Upper lobe of left lung (tissue), 6 donors: ENCODE results near the gene PALLD. TPM values are rescaled to one million over a fixed set of nuclear protein-coding genes. Genes with fewer than 3 reads are reported as not detected.
"Not testable (repeated sequence)": the region's sequence is repeated elsewhere in the genome, so short reads cannot be mapped to it uniquely, and the experiment has no call there.

Source experiments
- ATAC-seq, 2 donors: fragments of 200-7000 bp; cut with Tn5 transposase; one replicate each; pipeline ENCODE4 v1.9.1; 2022; ENCODE audit warnings: mild to moderate bottlenecking in 2 of 2, moderate library complexity in 2 of 2; ENCODE audit not compliant: low FRiP score in 2 of 2
- DNase-seq, 2 donors: peaks; one replicate each; pipeline ENCODE4 v3.0.0-alpha.2; 2019 to 2020
- H3K27ac ChIP-seq, 4 donors: fragments of 200-600 bp; sonication (generic); one replicate each; pipeline ENCODE4 v1.5.1; 2016 to 2019
- H3K27me3 ChIP-seq, 4 donors: fragments of 200-600 bp; sonication (generic); one replicate each; pipeline ENCODE4 v1.5.1; 2017 to 2019
- H3K36me3 ChIP-seq, 4 donors: fragments of 200-600 bp; sonication (generic); one replicate each; pipeline ENCODE4 v1.5.1; 2016 to 2019
- H3K4me1 ChIP-seq, 4 donors: fragments of 200-600 bp; sonication (generic); one replicate each; pipeline ENCODE4 v1.5.1; 2018 to 2019
- H3K4me3 ChIP-seq, 4 donors: fragments of 200-600 bp; sonication (generic); one replicate each; pipeline ENCODE4 v1.5.1; 2017 to 2019; ENCODE audit warnings: mild to moderate bottlenecking in 2 of 4, moderate library complexity in 1 of 4
- H3K9me3 ChIP-seq, 4 donors: fragments of 200-600 bp; sonication (generic); one replicate each; pipeline ENCODE4 v1.5.1; 2018 to 2019
- EP300 ChIP-seq, 4 donors: sonication (generic); formaldehyde crosslinking; IDR thresholded peaks; one replicate each; pipeline ENCODE4 v1.5.1; 2017; ENCODE audit warnings: antibody characterized with exemption in 4 of 4, control low read depth in 2 of 4
- POLR2A ChIP-seq, 4 donors: fragments of 450-650 bp; IDR thresholded peaks; one replicate each; pipeline ENCODE4 v1.5.1; 2016 to 2017; ENCODE audit warnings: antibody characterized with exemption in 4 of 4, mild to moderate bottlenecking in 2 of 4
- POLR2AphosphoS5 ChIP-seq, 2 donors: sonication (generic); formaldehyde crosslinking; IDR thresholded peaks; one replicate each; pipeline ENCODE4 v1.5.1; 2017; ENCODE audit warnings: antibody characterized with exemption in 2 of 2
- WGBS, 2 donors: methylation state at CpG; one replicate each; pipeline ENCODE4 v1.1.5; 2017 to 2018; 5-methylcytosine and 5-hydroxymethylcytosine counted together
- total RNA-seq, 6 donors: library from RNA; depleted of rRNA in 4 of 6; stranded (reverse); fragments of >200 nt in 4 of 6; gene quantifications; one replicate each; pipeline versions ENCODE4 v1.1.0 to v1.2.1, GENCODE V29; 2016 to 2021
- TF ChIP-seq, protein P1 (sequence below), 6 experiments: fragments of 450-650 bp in 4 of 6; fragments of 200-600 bp in 2 of 6; sonication (generic) in 2 of 6; IDR thresholded peaks; one replicate each; pipeline ENCODE4 v1.5.1; 2016 to 2019; ENCODE audit warnings: antibody characterized with exemption in 6 of 6
- donor health status: DM: no; HTN: no; CAD: no; lungs with moderate emphysema.
- donor health status: DM: no; HTN: yes; CAD: no; lungs with severe emphysema.

The PALLD gene
- total RNA-seq, 6 donors from 2014 or later, result 63.9 to 175 (median 134) TPM

DNA sequence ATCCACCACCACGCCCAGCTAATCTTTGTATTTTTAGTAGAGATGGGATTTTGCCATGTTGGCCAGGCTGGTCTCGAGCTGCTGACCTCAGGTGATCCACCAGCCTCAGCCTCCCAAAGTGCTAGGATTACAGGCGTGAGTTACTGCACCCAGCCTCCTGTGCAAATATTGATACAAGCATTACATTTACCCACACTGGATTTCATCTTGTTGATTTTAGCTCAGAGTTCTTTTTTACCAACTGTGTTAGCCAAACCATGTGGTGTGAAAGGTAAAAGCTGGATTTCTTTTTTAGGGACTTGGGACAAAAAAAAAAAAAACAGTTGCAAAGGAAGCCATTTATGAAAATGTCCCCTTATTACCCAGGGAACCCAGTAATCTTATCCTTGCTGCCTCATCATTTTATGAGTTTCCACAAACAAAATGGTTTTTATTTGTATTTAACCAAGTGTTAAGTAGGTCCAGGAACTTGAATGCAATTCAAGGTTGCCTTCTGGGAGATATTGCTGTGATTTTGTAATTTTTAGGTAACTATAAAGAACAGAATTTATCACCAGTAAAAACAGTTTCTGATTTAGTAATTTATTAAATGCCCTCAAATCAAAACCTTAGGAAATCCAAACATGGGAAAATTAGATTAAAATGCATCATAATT is 202.5 kb downstream of the PALLD start:
- WGBS, 2 donors, result 74 to 81% methylated on average over 3 of the region's 3 CpGs
- no peak overlapping the region for H3K27ac ChIP-seq
- no peak overlapping the region for H3K4me3 ChIP-seq
- TF ChIP-seq POLR2AphosphoS5 (IDR thresholded peaks at IDR 0.05) (no peak), POLR2A (IDR thresholded peaks at IDR 0.05) (no peak), EP300 (IDR thresholded peaks at IDR 0.05) (no peak)
- TF ChIP-seq, protein P1, sequence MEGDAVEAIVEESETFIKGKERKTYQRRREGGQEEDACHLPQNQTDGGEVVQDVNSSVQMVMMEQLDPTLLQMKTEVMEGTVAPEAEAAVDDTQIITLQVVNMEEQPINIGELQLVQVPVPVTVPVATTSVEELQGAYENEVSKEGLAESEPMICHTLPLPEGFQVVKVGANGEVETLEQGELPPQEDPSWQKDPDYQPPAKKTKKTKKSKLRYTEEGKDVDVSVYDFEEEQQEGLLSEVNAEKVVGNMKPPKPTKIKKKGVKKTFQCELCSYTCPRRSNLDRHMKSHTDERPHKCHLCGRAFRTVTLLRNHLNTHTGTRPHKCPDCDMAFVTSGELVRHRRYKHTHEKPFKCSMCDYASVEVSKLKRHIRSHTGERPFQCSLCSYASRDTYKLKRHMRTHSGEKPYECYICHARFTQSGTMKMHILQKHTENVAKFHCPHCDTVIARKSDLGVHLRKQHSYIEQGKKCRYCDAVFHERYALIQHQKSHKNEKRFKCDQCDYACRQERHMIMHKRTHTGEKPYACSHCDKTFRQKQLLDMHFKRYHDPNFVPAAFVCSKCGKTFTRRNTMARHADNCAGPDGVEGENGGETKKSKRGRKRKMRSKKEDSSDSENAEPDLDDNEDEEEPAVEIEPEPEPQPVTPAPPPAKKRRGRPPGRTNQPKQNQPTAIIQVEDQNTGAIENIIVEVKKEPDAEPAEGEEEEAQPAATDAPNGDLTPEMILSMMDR (IDR thresholded peaks at IDR 0.05), result no peak
- ATAC-seq (no peak), DNase-seq (no peak)
- H3K4me1 ChIP-seq, result no peaks in the 10 kb centered on the region
- H3K27me3 ChIP-seq, result no peaks in the 10 kb centered on the region
- no peaks in the 10 kb centered on the region for H3K36me3 ChIP-seq
- no peaks in the 10 kb centered on the region for H3K9me3 ChIP-seq

DNA sequence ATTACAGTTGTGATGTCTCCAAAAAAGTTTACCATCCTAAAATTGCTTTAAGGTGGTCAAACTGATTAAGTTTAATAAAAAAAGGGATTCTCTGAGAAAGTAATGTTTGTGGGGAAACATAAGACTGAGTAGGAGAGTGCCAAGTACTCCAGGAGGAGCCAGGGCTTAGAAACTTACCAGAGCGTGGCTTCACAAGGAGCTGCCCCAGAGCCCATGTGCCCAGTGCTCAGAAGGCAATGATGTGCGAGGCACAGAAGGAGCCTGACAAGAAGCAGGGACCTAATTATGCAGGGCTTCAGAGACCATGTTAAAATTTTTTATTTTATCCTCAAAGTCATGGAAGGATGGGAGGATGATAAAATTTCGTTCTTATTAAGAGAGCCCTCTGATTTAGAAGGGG is 204.2 kb downstream of the PALLD start:
- no peaks in the 10 kb centered on the region for H3K36me3 ChIP-seq
- 75 to 91% methylated on average over 3 of the region's 3 CpGs for WGBS, 2 donors
- no peak for TF ChIP-seq POLR2AphosphoS5 (IDR thresholded peaks at IDR 0.05)
- TF ChIP-seq EP300 (IDR thresholded peaks at IDR 0.05), result no peak
- TF ChIP-seq POLR2A (IDR thresholded peaks at IDR 0.05), result no peak
- TF ChIP-seq, protein P1 (IDR thresholded peaks at IDR 0.05), result no peak
- no peaks in the 10 kb centered on the region for H3K9me3 ChIP-seq
- no peaks in the 10 kb centered on the region for H3K4me1 ChIP-seq
- DNase-seq (no peak), ATAC-seq (no peak)
- no peak overlapping the region for H3K27ac ChIP-seq
- no peaks in the 10 kb centered on the region for H3K27me3 ChIP-seq
- no peak overlapping the region for H3K4me3 ChIP-seq

DNA sequence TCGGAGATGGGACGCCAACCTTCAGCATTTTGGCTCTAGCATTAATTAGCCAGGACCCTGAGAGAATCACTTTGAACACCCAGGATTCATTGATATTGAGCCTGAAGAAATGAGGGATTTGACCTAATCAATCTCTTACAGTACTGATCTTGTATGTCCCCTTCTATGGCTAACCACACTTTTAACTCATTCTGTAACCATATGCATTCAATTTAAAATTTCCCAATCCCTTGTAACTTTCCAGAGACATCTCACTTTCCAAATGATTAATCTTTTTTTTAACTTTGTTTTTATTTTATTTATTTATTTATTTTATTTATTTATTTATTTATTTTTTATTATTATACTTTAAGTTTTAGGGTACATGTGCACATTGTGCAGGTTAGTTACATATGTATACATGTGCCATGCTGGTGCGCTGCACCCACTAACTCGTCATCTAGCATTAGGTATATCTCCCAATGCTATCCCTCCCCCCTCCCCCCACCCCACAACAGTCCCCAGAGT is 205.8 kb downstream of the PALLD start:
- DNase-seq, H3K27ac ChIP-seq, H3K4me1 ChIP-seq, H3K9me3 ChIP-seq, H3K27me3 ChIP-seq, H3K36me3 ChIP-seq, ATAC-seq, H3K4me3 ChIP-seq: not testable (repeated sequence)
- 87 to 95% methylated on average over 3 of the region's 4 CpGs for WGBS, 2 donors

DNA sequence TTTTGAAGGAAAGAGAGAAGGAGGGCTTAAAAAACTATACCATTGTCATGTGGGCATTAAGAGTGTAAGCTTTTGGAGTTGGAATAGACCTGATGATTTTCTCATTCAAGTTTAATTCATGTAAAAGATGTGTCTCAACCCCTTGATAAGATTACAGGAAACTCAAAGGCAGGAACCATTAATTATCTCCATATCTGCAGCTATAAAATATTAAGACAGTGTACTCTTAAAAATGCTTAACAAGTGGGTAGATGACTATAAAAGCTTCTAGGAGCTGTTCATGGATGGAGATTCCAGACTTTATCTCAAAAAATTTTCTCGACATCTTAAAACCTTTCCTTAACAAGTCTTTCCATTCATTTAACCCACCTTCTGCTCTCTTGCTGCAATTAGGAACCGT is 208.3 kb downstream of the PALLD start:
- DNase-seq, result no peak
- no peak overlapping the region for H3K27ac ChIP-seq
- 68 to 74% methylated on average over 2 of the region's 2 CpGs for WGBS, 2 donors
- H3K9me3 ChIP-seq, result no peaks in the 10 kb centered on the region
- no peak for TF ChIP-seq POLR2AphosphoS5 (IDR thresholded peaks at IDR 0.05)
- TF ChIP-seq POLR2A (IDR thresholded peaks at IDR 0.05), result no peak
- H3K36me3 ChIP-seq, result no peaks in the 10 kb centered on the region
- H3K4me3 ChIP-seq, result no peak overlapping the region
- H3K27me3 ChIP-seq, result no peaks in the 10 kb centered on the region
- no peaks in the 10 kb centered on the region for H3K4me1 ChIP-seq
- ATAC-seq, result no peak

DNA sequence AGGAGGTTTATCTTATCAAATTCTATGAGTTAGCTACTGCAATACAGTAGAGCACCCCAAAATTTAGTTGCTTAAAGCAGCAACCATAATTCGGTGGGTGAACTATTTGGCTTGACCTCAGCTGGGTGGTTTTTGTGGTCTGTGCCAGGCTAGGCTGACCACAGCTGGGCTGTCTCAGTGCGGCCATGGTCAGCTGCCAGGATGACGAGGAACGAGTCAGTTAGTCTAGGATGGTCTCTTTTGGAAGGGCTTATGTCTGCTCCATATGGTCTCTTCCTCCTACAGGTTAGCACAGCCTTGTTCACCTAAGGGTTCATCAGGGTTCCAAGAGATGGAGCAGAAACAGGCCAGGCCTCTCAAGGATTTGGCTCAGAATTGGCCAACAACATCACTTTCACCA is 210.4 kb downstream of the PALLD start:
- H3K27ac ChIP-seq, result no peak overlapping the region
- DNase-seq (no peak), ATAC-seq (peak in 1 of 2 donors; percentile 63)
- TF ChIP-seq POLR2A (IDR thresholded peaks at IDR 0.05), result no peak
- no peak for TF ChIP-seq POLR2AphosphoS5 (IDR thresholded peaks at IDR 0.05)
- TF ChIP-seq, protein P1 (IDR thresholded peaks at IDR 0.05), result no peak
- TF ChIP-seq EP300 (IDR thresholded peaks at IDR 0.05), result no peak
- no peaks in the 10 kb centered on the region for H3K36me3 ChIP-seq
- no peak overlapping the region for H3K4me3 ChIP-seq
- WGBS, 2 donors, result 78 to 91% methylated on average over 1 to 4 of the region's 4 CpGs
- no peaks in the 10 kb centered on the region for H3K27me3 ChIP-seq
- H3K4me1 ChIP-seq, result peaks cover 0 to 8% (median 0%) of the 10 kb centered on the region in 4 donors
- H3K9me3 ChIP-seq, result no peaks in the 10 kb centered on the region

DNA sequence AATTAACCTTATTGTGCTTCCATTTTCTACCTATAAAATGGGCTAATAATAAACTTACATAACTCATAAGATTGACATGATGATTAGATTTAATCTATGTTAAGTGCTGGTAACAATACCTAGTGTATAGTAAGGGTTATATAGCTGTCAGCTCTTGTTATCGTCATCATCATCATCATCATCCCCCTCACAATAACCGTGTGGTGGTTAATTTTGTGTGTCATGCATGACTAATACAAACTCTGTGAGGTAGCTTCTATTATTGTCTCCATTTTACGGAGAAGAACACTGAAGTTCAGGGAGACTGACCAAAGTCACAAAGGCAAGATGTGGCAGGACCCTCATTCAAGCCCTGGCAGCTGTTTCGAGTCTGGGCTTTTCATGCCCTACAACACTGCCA is 211.3 kb downstream of the PALLD start:
- H3K27ac ChIP-seq, result no peak overlapping the region
- peaks cover 0 to 8% (median 0%) of the 10 kb centered on the region in 4 donors for H3K4me1 ChIP-seq
- DNase-seq (no peak), ATAC-seq (no peak)
- no peaks in the 10 kb centered on the region for H3K27me3 ChIP-seq
- TF ChIP-seq, protein P1 (IDR thresholded peaks at IDR 0.05), result no peak
- no peak for TF ChIP-seq EP300 (IDR thresholded peaks at IDR 0.05)
- TF ChIP-seq POLR2A (IDR thresholded peaks at IDR 0.05), result no peak
- no peak for TF ChIP-seq POLR2AphosphoS5 (IDR thresholded peaks at IDR 0.05)
- H3K36me3 ChIP-seq, result no peaks in the 10 kb centered on the region
- WGBS, 2 donors, result 91 to 95% methylated on average over 4 of the region's 4 CpGs
- no peaks in the 10 kb centered on the region for H3K9me3 ChIP-seq
- no peak overlapping the region for H3K4me3 ChIP-seq
